GM12878 (cell line): ENCODE measurements around the gene ZNF462. TPM values are rescaled to one million over a fixed set of nuclear protein-coding genes. Genes with fewer than 3 reads are reported as not detected.

Source experiments
- ATAC-seq: fragments of 200-7000 bp; cut with Tn5 transposase; 3 replicates; pipeline ENCODE4 v1.9.1; 2020; ENCODE audit warnings: mild to moderate bottlenecking, moderate library complexity
- BruUV-seq: library from RNA; stranded (reverse); fragments of 400-500 nt; replicated peaks from 2 replicates; lab custom pipeline; 2021; lab: Mats Ljungman, UMichigan
- CTCF ChIA-PET: fragments of 300-600 bp; sonication (Branson Sonifier 250); formaldehyde crosslinking; extraction: SDS; loops from one replicate; lab custom pipeline; 2021; ENCODE audit warnings: inconsistent platforms; lab: Yijun Ruan, JAX
- POLR2A ChIA-PET: fragments of 350-600 bp; formaldehyde crosslinking; extraction: SDS; loops from one replicate; lab custom pipeline; 2021; ENCODE audit warnings: inconsistent platforms; lab: Charles Lee
- RAD21 ChIA-PET: fragments of 300-600 bp; sonication (Branson Sonifier 250); formaldehyde crosslinking; loops from one replicate; lab custom pipeline; 2023; ENCODE audit warnings: antibody characterized with exemption; ENCODE audit not compliant: unreplicated experiment; lab: Charles Lee
- SMC1A ChIA-PET: fragments of 300-600 bp; sonication (Branson Sonifier 250); formaldehyde crosslinking; loops from one replicate; lab custom pipeline; 2023; ENCODE audit not compliant: unreplicated experiment, uncharacterized antibody; lab: Charles Lee
- DNase-seq: peaks from one replicate; pipeline ENCODE4 v3.0.0-alpha.2; 2011; ENCODE audit warnings: low read depth, low spot score
- FAIRE-seq: peaks from 3 replicates; lab custom pipeline; 2011; peaks lifted over from hg19 to GRCh38; lab: Jason Lieb, UNC
- H2AFZ ChIP-seq: 2 replicates; pipeline ENCODE4 v1.6.0; 2011; ENCODE audit warnings: low read depth, low read length, control low read depth; ENCODE audit not compliant: control insufficient read depth
- H3K27ac ChIP-seq: 2 replicates; pipeline ENCODE4 v1.5.1; 2011; ENCODE audit warnings: control low read depth; ENCODE audit not compliant: control insufficient read depth, insufficient read depth
- H3K27me3 ChIP-seq, 2 experiments: replicated peaks in 1 of 2; 2 replicates each; pipeline versions ENCODE4 v1.6.0 to v1.6.1; 2011; ENCODE audit warnings: low read length in 1 of 2; ENCODE audit not compliant: control insufficient read depth in 2 of 2, insufficient read depth in 2 of 2
- H3K36me3 ChIP-seq, 2 experiments: 2 replicates each; pipeline ENCODE4 v1.5.1; 2011; ENCODE audit warnings: low read length in 1 of 2; ENCODE audit not compliant: control insufficient read depth in 2 of 2, insufficient read depth in 2 of 2
- H3K4me1 ChIP-seq: 2 replicates; pipeline ENCODE4 v1.6.1; 2011; ENCODE audit warnings: mild to moderate bottlenecking, low read length, moderate library complexity, mixed read lengths; ENCODE audit not compliant: control insufficient read depth, insufficient read depth
- H3K4me2 ChIP-seq: 2 replicates; pipeline ENCODE4 v1.6.0; 2011; ENCODE audit warnings: control low read depth; ENCODE audit not compliant: control insufficient read depth, insufficient read depth
- H3K4me3 ChIP-seq: fragments of 200-600 bp; sonication (generic); 2 replicates; pipeline ENCODE4 v1.5.1; 2016
- H3K79me2 ChIP-seq: 2 replicates; pipeline ENCODE4 v1.6.0; 2011; ENCODE audit warnings: low read length; ENCODE audit not compliant: control insufficient read depth, insufficient read depth
- H3K9ac ChIP-seq: 2 replicates; pipeline ENCODE4 v1.8.0; 2011; ENCODE audit warnings: low read length, control low read depth, mixed read lengths; ENCODE audit not compliant: control insufficient read depth, insufficient read depth
- H3K9me3 ChIP-seq: replicated peaks from 3 replicates; pipeline ENCODE4 v1.5.1; 2011; ENCODE audit warnings: mild to moderate bottlenecking, low read length; ENCODE audit not compliant: control insufficient read depth, insufficient read depth
- H4K20me1 ChIP-seq: 2 replicates; pipeline ENCODE4 v1.6.0; 2011; ENCODE audit not compliant: control insufficient read depth, insufficient read depth
- EGR1 ChIP-seq, 2 experiments: IDR thresholded peaks; 1 replicate in 1 of 2; 2 replicates in 1 of 2; pipeline ENCODE4 v1.6.1; 2011 to 2012; ENCODE audit warnings: low read depth in 2 of 2, low read length in 2 of 2, borderline replicate concordance in 1 of 2, mild to moderate bottlenecking in 1 of 2, moderate library complexity in 1 of 2
- GATAD2B ChIP-seq: fragments of 450-650 bp; conservative IDR thresholded peaks from 2 replicates; pipeline ENCODE4 v1.6.1; 2017; ENCODE audit warnings: low read depth, mild to moderate bottlenecking, moderate library complexity
- NFYA ChIP-seq: IDR thresholded peaks from 2 replicates; pipeline ENCODE4 v1.6.1; 2011; ENCODE audit warnings: low read depth, mild to moderate bottlenecking, low read length, improper control_type of control experiment, borderline replicate concordance
- RAD51 ChIP-seq: fragments of 450-650 bp; IDR thresholded peaks from 2 replicates; pipeline ENCODE4 v1.6.1; 2016; ENCODE audit warnings: moderate library complexity, mild to moderate bottlenecking, inconsistent platforms
- RCOR1 ChIP-seq: conservative IDR thresholded peaks from 2 replicates; pipeline ENCODE4 v1.6.1; 2012; ENCODE audit warnings: low read depth, low read length, improper control_type of control experiment
- RUNX3 ChIP-seq: IDR thresholded peaks from 2 replicates; pipeline ENCODE4 v1.6.1; 2012; ENCODE audit warnings: low read length, inconsistent platforms
- SIN3A ChIP-seq: IDR thresholded peaks from 2 replicates; pipeline ENCODE4 v1.6.1; 2012; ENCODE audit warnings: low read depth, low read length, improper control_type of control experiment
- SMARCA5 ChIP-seq: fragments of 450-650 bp; IDR thresholded peaks from 2 replicates; pipeline ENCODE4 v1.6.1; 2017; ENCODE audit warnings: mild to moderate bottlenecking
- SP1 ChIP-seq: IDR thresholded peaks from one replicate; pipeline ENCODE4 v1.6.1; 2011; ENCODE audit warnings: low read depth, low read length
- WRNIP1 ChIP-seq: IDR thresholded peaks from 2 replicates; pipeline ENCODE4 v1.6.1; 2011; ENCODE audit warnings: low read depth, low read length, improper control_type of control experiment, borderline replicate concordance
- WGBS: methylation state at CpG from one replicate; pipeline ENCODE4 v1.1.6; 2016; ENCODE audit warnings: low lambda C conversion rate; ENCODE audit not compliant: insufficient replicate concordance, insufficient coverage; ENCODE audit errors: missing lambda C conversion rate; 5-methylcytosine and 5-hydroxymethylcytosine counted together
- in situ Hi-C: fragments of 300-500 bp; cut with MboI; formaldehyde crosslinking; loops from 9 replicates; pipeline ENCODE4 v1.14.3; 2018; ENCODE audit warnings: mixed read lengths
- intact Hi-C: fragments of 100-400 bp; cut with micrococcal nuclease; formaldehyde crosslinking; loops from one replicate; pipeline ENCODE4 v1.14.2; 2022; ENCODE audit not compliant: unreplicated experiment
- polyA plus RNA-seq, 11 experiments: library from polyadenylated mRNA; depleted of rRNA in 4 of 11; unstranded in 6 of 11; stranded (reverse) in 5 of 11; fragments of >200 nt; fragmentation: Nextera tagmentation in 4 of 11; fragmentation: Illumina TruSeq in 1 of 11; extraction: Ambion mirVana in 4 of 11; extraction: Trizol in 1 of 11; gene quantifications; 1 replicate in 1 of 11; 2 replicates in 10 of 11; pipeline versions ENCODE4 v1.2.1 to v1.2.3, GENCODE V29; 2011 to 2016; ENCODE audit warnings: inconsistent platforms in 2 of 11, missing spikeins in 2 of 11, low read depth in 1 of 11
- total RNA-seq, 4 experiments: library from RNA; depleted of rRNA in 3 of 4; stranded (reverse); fragments of >200 nt in 3 of 4; fragmentation: Illumina TruSeq in 1 of 4; extraction: Trizol in 1 of 4; gene quantifications; 2 replicates each; pipeline versions ENCODE4 v1.2.1 to v1.2.3, GENCODE V29; 2013 to 2021
- TF ChIP-seq, protein P1 (sequence below): IDR thresholded peaks from 2 replicates; pipeline ENCODE4 v1.6.1; 2011; ENCODE audit warnings: borderline replicate concordance, low read depth, mild to moderate bottlenecking, moderate library complexity, mixed read lengths, low read length; ENCODE audit not compliant: insufficient read depth; ENCODE audit errors: extremely low read length

ZNF462 gene
- total and polyA plus RNA-seq, 10 of the 15 experiments (the other 5 are each of a cell fraction or from before 2014, with no cell fraction given) = 0.27 to 13.7 (median 0.55) TPM

DNA sequence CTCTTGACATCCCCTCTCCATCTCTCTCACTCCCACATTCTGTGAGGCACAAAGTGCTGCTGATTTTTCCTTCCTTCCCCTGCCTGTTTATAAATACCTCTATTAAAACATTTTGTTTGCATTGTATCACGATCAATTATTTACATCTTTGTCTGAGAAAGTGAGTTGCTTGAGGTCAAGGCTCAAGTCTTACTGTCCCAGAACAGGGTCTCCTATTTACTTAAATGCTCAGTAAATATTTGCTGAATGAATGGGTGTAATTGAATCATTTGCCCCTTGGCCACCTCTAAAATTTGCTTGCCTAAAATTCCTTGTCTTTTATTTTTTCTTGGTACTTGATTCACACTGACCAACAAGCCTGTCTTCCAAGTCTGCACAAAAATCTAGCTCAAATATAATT, 103.5 kb downstream of the ZNF462 start:
- CTCF ChIA-PET = interaction anchor here (1.0 to 1.2 kb wide), 2 partner anchors 79 to 176 kb away, joined by 3 to 4 read pairs; no protein-coding TSS in a partner anchor

GRCh38 chr9:106969696-106970095, 106.7 kb downstream of the ZNF462 start:
- BruUV-seq = no TSS peak
- intact Hi-C loops = no loop called here
- FAIRE-seq (no peak), DNase-seq (no peak), ATAC-seq (no peak)
- in situ Hi-C loops = no loop called here
- CTCF ChIA-PET = interaction anchor here (1.3 kb wide), 1 partner anchor 35 kb away, joined by 4 read pairs; no protein-coding TSS in a partner anchor
- Histone ChIP-seq H2AFZ (no peak overlapping the region), H3K9me3 (no peaks in the 10 kb centered on the region), H3K9ac (no peak overlapping the region), H3K4me3 (no peak overlapping the region), H4K20me1 (no peaks in the 10 kb centered on the region), H3K4me2 (no peak overlapping the region), H3K27me3 (no peaks in the 10 kb centered on the region), H3K27ac (no peak overlapping the region), H3K4me1 (no peaks in the 10 kb centered on the region), H3K79me2 (no peaks in the 10 kb centered on the region), H3K36me3 (no peaks in the 10 kb centered on the region; a peak in 1 of 4 replicates)
- SMC1A ChIA-PET = interaction anchor here (0.7 to 1.0 kb wide), 2 partner anchors 11 to 13 kb away, joined by 3 read pairs; no protein-coding TSS in a partner anchor
- RAD21 ChIA-PET = no interaction called here
- POLR2A ChIA-PET = interaction anchor here (1.0 to 2.5 kb wide), 2 partner anchors 10 to 16 kb away, joined by 3 to 8 read pairs; no protein-coding TSS in a partner anchor
- TF ChIP-seq RAD51 (no peak), SIN3A (no peak), EGR1 (IDR thresholded peaks at IDR 0.05; ENCODE audit: borderline replicate concordance in 1 of 2, low read depth in 2 of 2, low read length in 2 of 2) (no peak)

More for the DNA sequence above, 103.5 kb downstream of the ZNF462 start:
- DNase-seq (no peak), ATAC-seq (no peak), FAIRE-seq (no peak)
- ChIA-PET RAD21 (no interaction called here), SMC1A (interaction anchor here (0.7 to 3.1 kb wide), 7 partner anchors 10 to 245 kb away, joined by 3 to 45 read pairs (median 4); no protein-coding TSS in a partner anchor), POLR2A (interaction anchor here (1.2 kb wide), 1 partner anchor 12 kb away, joined by 3 read pairs; no protein-coding TSS in a partner anchor)
- TF ChIP-seq GATAD2B (no peak), SP1 (no peak), NFYA (no peak), WRNIP1 (no peak), RCOR1 (no peak), SMARCA5 (no peak), RUNX3 (no peak)
- TF ChIP-seq, protein P1, sequence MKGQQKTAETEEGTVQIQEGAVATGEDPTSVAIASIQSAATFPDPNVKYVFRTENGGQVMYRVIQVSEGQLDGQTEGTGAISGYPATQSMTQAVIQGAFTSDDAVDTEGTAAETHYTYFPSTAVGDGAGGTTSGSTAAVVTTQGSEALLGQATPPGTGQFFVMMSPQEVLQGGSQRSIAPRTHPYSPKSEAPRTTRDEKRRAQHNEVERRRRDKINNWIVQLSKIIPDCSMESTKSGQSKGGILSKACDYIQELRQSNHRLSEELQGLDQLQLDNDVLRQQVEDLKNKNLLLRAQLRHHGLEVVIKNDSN = no peak
- H3K9me3 ChIP-seq = no peaks in the 10 kb centered on the region; the same call in 2 of the 3 replicates
- BruUV-seq = no TSS peak
- no peak overlapping the region for H3K27ac ChIP-seq
- in situ Hi-C loops = no loop called here
- H2AFZ ChIP-seq = no peak overlapping the region
- H3K27me3 ChIP-seq = no peaks in the 10 kb centered on the region
- no peak overlapping the region for H3K4me2 ChIP-seq
- H3K9ac ChIP-seq = no peak overlapping the region
- H3K4me1 ChIP-seq = no peaks in the 10 kb centered on the region
- H4K20me1 ChIP-seq = no peaks in the 10 kb centered on the region
- no peaks in the 10 kb centered on the region; a peak in 1 of 4 replicates for H3K36me3 ChIP-seq
- intact Hi-C loops = no loop called here
- no peak overlapping the region for H3K4me3 ChIP-seq
- H3K79me2 ChIP-seq = no peaks in the 10 kb centered on the region
- 23% methylated on average over 1 of the region's 1 CpG for WGBS
